ENCODE measurements around the gene MLC1.

The MLC1 gene

DNA sequence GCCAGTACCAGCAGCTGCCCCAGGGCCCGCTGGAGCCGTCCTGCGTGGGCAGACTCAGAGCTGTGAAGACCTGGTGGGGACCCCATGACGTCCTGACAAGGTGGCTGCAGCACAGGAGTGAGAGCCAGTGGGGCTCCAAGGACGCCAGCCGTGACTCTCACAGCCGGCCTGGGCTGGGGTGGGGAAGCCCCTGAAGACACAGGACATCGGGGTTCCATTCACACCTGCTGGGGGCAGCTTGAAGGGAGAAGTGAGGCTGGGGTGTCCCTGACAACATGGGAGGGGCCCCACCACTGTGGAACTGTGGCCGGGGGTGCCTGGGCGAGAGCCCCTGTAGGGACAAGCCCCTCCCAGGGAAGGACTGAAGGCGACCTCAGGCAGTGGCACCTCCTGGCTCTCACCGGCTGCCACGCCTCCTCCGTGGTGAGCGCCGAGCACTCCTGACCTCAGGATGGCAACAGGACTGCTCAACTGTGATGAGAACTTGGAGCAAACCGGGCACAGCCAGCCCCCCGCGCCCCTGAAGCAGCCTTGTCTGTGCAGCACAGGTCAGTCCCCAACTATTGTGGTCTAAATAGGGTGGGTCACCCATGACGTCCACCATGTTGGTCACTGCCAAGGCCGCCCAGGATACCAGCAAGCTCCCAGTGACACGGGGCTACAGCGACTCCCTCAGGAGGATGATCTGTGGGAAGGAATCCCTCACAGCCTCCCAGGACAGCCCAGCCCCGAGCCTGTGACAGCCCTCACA is 49.9 kb downstream of the MLC1 start:
- no peak for DNase-seq (ENCODE audit: low read depth)

DNA sequence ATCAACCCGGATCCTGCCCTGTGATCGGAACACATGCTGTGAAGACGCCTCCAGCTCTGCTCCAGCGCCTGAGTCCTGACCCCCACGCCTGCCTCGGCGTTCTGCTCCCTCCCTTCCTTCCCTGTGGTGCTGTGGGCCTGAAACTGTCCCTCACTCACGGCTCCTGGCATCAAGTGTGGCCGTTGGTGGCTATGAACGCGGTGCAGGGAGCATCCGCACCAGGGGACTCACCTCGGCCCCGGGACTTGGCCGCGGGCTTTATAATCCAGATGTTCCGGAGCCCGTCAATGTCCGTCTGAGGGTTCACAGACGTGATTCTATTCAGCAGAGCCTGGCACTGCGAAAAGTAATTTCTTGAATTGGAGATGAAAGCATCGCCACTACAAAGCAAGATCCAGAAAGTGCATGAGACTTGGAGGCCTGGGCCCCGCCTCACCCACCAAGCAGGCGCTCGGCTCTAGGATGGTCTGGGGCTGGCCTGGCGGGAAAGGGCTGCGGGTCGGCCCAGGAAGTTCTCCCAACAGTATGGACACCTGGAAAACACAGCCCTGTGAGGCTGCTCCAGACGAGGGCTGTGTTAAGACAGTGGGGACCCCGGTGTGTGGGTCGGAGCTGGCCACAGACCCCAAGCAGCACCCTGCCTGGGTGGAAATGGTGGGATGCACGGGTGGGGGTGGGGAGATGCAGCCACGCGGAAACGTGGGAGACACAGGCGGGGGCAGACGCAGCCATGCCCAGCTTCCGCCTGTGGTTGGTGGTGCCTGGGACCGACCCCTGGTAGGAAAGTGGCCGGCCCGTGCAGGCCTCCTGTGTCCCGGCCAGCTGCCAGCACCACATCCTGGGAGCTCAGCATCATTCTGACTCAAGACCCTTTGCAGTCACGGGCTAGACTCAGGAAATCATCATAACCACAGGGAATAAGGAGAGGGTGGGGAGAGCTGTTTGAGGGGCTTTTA is 50.8 kb downstream of the MLC1 start:
- no peak for DNase-seq (ENCODE audit: low read depth)

DNA sequence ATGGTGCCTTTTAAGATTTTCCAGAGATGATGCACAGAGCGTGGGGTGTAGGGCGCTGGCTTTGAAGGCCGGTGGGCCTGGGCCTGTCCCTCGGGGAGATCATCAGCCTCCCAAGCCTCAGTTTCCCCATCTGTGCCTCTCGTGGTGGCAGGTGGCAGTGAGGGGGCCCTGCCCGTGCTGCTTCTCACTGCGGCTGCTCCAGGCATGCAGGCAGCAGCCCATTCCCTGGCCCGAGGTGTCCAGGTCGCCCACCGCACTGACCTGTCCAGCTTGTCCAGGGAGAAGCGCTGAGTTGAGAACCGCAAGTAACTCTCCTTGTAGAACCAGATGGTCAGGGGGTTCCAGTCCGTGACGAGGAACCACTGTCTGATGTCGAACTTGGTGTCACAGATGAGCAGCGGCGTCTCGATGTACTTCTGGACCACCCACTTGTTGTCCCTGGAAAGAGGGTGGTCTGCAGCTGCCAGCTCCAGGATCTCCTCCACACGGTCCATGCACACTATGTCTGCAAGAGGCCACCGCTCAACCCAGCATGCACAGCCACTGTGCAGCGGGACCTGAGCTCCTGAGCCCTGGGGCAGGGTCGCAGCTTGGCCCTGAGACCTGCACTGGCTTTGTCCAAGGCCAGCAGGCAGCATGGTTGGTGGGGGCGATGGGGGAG is 52.2 kb downstream of the MLC1 start:
- no peak for DNase-seq (ENCODE audit: low read depth)

DNA sequence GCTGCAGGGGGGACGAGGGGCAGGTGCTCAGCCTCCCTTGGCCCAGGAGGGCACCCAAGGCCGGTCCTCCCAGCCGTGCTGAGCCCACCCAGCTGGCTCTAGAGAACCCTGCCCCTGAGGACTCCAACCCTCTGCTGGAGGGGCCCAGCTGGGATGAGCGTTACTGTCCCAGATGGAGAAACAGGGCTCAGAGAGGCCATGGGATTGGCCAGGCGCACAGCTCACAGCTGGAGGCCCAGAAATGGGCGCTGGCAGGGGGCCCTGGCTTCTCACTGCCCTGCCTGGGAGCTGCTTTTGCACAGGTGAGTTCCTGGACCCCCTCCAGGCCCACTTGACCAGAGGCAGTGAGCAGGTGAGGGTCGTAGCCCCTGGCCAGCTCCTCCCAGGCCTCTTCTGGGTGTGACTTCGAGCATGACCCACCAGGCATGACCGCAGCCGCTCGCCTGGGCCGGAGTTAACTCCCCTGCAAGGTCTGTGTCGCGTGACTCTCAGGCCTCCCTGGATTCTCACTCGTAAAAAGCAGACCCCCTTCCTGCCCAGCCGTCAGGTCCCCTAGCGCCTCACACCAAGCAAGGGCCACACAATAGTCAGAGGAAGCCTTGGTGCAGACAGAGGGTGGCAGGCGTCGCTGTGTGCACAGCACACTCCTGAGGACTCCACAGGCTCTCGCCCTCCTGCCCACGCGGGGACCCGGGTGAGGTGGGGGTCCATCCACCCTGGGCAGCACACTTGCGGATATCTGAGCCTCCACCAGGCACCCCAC is 52.9 kb downstream of the MLC1 start:
- DNase-seq (ENCODE audit: low read depth): no peak

DNA sequence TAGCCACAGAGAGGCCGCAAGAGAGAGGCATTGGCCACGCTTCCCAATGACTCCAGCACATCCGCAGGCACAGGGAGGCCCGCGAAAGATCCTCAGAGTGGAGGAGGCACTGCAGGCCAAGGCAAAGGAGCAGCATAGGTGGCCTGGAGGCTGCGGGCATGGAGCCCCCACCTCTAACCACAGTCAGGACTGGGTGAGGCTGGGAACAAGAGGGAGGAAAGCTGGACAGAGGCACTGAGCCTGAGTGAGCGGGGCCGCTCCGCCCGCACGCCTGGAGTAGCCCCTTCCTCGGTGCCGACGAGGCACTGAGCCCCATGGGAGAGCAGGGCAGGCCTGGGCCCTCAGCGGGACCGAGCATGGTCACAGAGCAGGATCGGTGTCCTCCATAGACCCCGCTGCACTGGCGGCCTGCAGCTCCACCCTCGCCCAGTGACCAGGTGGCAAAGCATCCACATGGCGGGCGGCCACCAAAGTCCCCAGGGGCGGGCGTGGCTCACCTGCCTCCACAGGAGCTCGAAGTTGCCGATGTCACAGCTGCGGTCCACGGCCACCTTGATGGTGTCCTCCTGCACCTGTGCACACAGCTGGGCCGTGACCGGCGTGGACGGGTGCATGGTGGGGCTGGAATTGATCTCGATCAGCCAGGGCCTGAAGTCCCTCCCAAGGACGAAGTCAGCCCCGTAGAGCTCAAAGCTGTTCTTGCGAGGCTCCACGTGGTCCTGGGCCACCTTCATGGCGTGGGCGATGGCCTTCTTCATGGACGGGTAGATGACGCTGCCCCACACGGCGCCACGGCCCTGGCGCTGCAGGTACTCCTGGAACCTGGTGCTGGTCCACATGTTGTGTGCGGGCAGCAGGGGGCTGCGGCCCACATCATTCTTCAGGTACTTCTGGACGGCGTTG is 53.8 kb downstream of the MLC1 start:
- DNase-seq (ENCODE audit: low read depth): no peak

DNA sequence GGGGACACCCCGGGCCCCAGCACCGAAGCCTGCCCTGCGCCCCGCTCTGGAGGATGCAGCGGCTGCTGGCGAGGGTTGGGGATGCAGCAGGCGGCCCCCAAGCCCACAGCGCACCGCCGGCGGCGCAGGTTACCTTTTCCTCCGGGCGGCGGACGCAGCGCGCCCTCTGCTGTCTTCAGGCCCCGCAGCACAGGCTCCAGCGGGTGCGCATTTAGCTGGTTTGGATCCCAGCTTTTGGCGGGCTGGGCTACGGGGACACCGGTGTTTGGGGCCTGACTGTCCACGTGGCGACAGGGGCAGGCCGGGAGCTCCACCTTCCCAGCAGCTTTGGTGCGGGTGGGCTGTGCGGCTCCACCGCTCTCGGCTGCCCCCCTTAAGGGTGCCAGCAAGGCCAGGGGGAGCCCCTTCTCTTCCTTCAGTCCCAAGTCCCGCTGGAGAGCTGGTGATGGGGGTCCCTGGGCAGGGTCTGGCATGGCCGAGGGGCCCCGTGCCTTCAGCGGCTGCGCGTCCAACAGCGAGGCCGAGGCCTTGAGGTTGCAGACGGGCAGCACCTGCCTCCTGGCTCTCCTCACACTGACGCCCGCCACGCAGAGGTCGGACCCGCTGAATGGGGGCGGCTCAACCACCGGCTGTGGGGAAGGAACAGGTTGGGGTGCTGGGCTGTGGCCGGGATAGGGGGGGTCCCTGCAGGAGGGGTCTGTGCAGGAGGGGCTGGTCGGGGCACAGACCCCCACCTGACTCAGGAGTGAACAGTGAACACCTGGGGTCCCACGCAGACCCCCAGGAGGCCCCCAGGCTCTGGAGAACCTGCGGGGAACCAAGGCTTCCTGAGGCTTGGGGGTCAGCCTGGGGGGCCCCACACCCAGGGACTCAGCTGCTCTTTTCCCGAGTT is 54.7 kb downstream of the MLC1 start:
- DNase-seq (ENCODE audit: low read depth): peak; percentile 63

DNA sequence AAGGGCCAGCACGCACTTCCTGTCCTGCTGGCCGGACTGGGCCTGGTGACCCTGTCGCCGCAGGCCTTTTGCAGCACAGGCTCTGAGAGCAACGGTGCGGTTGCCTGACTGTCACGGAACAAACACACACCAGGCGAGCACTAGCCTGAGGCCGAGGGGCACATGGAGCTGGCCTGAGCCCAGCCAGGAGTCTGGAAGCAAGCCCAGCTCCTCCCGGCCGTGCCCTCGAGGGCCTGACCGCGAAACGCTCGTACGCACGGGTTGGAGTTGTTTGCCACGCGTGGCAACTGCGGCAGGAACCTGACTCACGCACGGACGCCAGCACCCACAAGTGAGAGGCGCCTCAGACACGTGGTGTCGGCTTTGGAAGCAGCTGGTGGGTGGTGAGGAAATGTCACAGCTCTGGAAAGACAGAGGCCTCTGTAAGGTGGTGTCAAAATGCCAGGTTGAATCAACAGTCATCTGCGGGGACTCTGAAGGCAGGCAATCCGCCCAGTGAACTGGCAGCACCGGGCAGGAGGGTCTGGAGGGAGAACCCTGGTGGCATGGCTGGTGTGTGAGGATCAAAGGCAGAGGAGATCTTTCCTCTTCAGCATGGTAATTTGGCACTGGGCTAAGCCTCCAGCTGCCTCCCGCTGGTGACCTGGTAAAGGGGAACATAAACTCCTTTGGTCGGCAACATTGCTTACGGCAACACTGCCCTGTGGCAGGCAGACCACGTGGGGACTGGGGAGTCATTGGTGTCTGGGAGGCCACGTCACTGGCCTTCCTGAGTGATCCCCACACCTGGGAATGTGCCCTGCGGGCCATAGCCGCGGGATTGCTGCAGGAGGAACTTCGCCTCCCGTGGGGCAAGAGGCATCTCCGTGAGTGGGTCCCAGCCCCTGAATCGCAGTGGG is 57.3 kb downstream of the MLC1 start:
- no peak for DNase-seq (ENCODE audit: low read depth)

DNA sequence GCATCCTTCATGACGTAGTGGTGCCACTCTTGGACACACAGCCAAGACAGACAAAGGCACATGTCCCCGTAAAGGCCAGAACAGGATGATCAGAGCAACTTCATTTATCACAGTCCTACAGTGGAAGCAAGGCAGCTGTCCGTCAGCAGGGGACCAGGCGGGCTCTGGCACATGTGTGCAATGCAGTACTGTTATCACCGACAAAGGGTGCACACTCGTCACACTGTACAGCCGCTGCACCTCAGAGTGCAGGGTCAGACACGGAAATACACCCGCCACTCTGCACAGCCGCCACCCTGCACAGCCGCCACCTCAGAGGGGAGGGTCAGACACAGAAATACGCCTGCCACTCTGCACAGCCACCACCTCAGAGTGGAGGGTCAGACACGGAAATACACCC is 59.2 kb downstream of the MLC1 start:
- DNase-seq (ENCODE audit: low read depth): no peak

DNA sequence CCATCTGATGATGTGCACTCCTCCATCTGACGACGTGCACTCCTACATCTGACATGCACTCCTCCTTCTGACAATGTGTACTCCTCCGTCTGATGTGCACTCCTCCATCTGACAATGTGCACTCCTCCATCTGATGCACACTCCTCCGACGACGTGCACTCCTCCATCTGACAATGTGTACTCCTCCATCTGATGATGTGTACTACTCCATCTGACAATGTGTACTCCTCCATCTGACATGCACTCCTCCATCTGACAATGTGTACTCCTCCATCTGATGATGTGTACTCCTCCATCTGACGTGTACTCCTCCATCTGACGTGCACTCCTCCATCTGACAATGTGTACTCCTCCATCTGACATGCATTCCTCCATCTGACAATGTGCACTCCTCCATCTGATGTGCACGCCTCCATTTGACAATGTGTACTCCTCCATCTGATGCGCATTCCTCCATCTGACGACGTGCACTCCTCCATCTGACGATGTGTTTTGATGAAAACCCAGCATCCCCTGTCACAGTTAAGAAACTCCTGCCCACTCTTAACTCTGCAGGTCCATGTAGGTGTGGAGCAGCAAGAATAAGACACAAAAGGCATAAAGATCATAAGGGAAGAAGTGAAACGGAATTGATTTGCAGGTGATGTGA is 62.9 kb downstream of the MLC1 start:
- no peak for DNase-seq (ENCODE audit: low read depth)

DNA sequence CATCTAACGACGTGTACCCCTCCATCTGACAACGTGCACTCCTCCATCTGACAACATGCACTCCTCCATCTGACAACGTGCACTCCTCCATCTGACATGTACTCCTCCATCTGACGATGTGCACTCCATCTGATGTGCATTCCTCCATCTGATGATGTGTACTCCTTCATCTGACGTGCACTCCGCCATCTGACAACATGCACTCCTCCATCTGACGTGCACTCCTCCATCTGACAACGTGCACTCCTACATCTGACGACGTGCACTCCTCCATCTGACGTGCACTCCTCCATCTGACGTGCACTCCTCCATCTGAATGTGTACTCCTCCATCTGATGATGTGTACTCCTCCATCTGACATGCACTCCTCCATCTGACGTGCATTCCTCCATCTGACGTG is 64.6 kb downstream of the MLC1 start:
- no peak for DNase-seq (ENCODE audit: low read depth)

DNA sequence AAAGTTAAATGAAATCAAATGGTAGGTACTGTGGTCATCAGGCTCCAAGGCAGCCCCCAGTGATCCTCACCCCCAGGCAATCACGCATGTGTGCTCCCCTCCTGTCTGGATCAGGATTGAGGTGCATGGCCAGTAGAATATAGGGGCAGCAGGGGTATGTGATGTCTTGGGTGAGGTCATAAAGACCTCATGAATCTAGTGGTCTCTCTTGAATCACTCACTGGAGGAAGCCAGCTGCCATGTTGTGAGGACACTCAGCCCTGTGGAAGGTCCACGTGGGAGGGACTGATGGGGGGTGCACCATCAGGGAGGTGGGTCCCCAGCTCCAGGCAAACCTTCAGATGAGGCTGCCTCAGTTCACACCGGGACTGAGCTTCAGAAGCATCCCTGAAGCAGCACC is 65.9 kb downstream of the MLC1 start:
- DNase-seq (ENCODE audit: low read depth): no peak

DNA sequence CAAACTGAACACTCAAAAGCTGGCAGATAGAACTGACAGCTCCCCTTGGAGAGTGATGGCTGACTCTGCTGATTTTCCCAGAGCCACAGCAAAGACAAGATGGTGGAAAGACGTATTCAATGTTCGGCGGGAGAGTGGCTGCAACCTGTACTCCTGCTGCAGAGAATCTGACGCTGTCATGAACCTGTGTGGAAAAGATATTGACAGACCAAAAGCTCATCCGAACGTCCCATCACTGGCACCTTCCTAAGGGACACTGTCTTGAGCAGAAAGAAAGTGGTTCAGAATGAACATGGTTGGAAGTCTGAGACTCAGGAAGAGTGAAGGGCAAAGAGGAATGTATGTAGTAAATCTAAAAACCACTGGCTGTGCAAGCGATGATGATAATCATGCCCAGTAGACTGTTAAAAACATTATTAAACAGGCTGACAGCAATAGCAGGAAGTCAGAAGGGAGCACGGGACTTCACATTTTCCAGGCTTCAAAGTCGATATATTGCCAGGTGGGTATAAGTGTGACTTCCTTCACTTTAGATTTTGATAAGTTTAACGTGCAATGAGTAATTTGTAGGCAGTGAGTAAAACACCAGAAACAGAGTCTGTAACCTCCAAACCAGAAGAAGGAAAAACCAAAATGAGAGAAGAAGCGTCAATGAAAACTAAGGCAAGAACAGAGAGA is 66.5 kb downstream of the MLC1 start:
- no peak for DNase-seq (ENCODE audit: low read depth)

DNA sequence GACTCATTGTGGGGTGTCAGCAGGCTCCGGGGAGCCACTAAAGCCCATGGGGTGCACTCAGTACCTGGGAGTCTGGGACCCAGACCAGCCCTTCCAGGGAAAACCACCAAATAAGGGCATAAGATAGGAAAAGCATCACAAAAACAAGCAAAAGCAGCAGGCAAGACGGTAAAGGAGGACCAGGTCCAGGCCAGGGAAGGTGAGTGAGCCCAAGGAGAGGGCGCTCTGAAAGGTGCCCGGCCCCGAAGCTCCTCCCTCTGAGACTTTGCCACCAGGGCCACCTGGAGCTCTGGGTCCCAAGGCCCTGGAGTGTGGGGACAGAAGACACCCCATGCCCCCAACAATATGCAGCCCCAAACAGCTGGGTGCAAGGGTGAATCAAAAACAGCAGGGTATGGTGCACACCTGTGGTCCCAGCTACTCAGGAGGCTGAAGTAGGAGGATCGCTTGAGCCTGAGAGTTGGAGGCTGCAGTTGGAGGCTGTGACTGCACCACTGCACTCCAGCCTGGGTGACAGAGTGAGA is 67.5 kb downstream of the MLC1 start:
- no peak for DNase-seq (ENCODE audit: low read depth)

DNA sequence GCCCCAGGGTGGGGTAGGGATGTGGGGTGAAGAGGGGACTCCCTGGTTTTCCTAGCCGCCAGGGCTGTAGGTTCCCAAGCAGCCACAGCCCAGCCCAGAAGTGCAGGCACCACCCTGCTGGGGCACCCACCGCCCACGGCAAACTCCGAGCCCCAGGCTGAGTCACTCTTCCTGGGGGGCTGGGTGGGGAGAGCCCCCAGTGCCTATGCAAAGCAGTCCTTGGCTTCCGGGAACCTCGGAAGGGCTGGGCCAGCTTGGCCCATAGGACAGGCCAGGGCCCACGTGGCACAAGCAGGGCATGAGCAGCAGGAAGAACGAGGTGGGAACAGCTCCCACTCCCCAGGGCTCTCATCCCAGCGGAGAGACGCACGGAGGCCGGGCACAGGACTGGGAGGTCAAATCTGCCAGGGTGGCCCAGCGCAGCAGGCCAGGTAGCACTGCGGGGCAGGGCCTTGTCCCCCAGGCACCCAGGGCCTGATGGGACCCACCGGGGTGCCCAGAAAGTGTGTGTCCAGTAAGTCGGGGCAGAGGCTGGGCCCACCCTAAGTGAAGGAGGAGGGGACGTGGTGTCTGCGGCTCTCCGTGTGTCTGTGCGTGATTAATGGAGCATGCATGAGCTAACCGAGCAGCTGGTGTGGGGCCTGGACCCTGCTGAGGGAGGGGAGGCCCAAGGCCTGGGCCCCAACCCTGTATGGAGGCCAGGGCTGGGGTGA is 68.1 kb downstream of the MLC1 start:
- DNase-seq (ENCODE audit: low read depth): peak; percentile 47

DNA sequence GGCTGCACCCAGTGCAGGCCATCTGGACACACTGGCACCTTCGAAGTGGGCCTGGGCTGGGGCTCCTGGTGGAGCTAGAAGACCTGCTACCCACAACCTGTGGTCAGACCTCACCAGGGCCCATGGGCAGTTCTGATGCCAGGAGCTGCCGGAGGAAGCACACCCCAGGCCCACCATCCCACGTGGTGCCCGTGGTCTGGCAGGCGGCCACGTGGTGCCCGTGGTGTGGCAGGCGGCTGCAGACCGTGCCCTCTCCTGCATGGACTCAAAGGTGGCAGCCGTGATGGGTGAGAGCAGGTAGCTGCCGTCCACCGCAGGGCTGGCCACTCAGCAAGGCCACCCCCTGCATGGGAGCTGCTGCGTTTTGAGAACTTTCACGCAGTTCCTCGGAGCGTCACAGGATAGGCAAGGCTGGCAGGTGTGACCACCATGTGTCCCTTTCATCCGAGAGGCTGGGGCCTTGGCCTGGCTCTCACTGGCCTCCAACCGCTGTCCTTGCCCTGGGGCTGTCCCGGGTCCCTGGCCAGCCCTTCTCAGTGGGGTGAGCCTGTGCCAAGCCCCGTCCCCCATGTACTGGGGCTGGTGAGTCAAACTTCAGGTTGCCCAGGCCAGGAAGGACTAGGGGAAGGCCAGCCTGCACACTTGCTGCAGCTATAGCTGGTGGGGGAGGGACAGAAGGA is 68.8 kb downstream of the MLC1 start:
- DNase-seq (ENCODE audit: low read depth): no peak

Measured in stimulated activated CD8-positive, alpha-beta memory T cell treated with anti-CD3 and anti-CD28 coated beads, Interleukin-7, amount 100 ng/mL, for 24 hours (primary cell).